Natural killer cell (primary cell): ENCODE data around the gene EXOG. TPM values are rescaled to one million over a fixed set of nuclear protein-coding genes. Genes with fewer than 3 reads are reported as not detected.
"Not testable (repeated sequence)": the region's sequence is repeated elsewhere in the genome, so short reads cannot be mapped to it uniquely, and the experiment has no call there.

ENCODE experiments used
- ATAC-seq, 3 donors: fragments of 150-1000 bp in 2 of 3; fragments of 200-7000 bp in 1 of 3; cut with Tn5 transposase; 1 replicate in 1 of 3; 2 replicates in 2 of 3; pipeline ENCODE4 v1.10.0; 2021; ENCODE audit warnings: mild to moderate bottlenecking in 2 of 3, moderate library complexity in 2 of 3
- DNase-seq, 2 donors: peaks; one replicate each; pipeline versions ENCODE4 v3.0.0 to v3.0.0-alpha.2; 2013 to 2021; ENCODE audit warnings: mixed read lengths in 1 of 2
- H3K27ac ChIP-seq: one replicate; pipeline ENCODE4 v1.5.1; 2013; ENCODE audit warnings: mild to moderate bottlenecking, low read length
- H3K27me3 ChIP-seq: one replicate; pipeline ENCODE4 v1.6.1; 2013; ENCODE audit warnings: low read length; ENCODE audit not compliant: control insufficient read depth, insufficient read depth
- H3K36me3 ChIP-seq: one replicate; pipeline ENCODE4 v1.6.1; 2013; ENCODE audit warnings: low read length; ENCODE audit not compliant: control insufficient read depth, insufficient read depth
- H3K4me1 ChIP-seq: one replicate; pipeline ENCODE4 v1.6.1; 2013; ENCODE audit warnings: low read length; ENCODE audit not compliant: control insufficient read depth, insufficient read depth
- H3K4me3 ChIP-seq: one replicate; pipeline ENCODE4 v1.5.1; 2013; ENCODE audit warnings: low read length
- H3K9me3 ChIP-seq: one replicate; pipeline ENCODE4 v1.6.1; 2013; ENCODE audit warnings: low read length; ENCODE audit not compliant: control insufficient read depth, insufficient read depth
- H3K27ac Mint-ChIP-seq, 2 donors: one replicate each; pipeline ENCODE4 v1.8.0; 2022; ENCODE audit warnings: mild to moderate bottlenecking in 2 of 2, mixed read lengths in 2 of 2, moderate library complexity in 1 of 2
- H3K27me3 Mint-ChIP-seq, 2 donors: one replicate each; pipeline ENCODE4 v1.8.0; 2022; ENCODE audit warnings: low read depth in 2 of 2, mixed read lengths in 2 of 2
- H3K36me3 Mint-ChIP-seq: one replicate; pipeline ENCODE4 v1.8.0; 2022; ENCODE audit warnings: mixed read lengths
- H3K4me1 Mint-ChIP-seq, 2 donors: one replicate each; pipeline ENCODE4 v1.8.0; 2022; ENCODE audit warnings: mixed read lengths in 2 of 2
- H3K4me3 Mint-ChIP-seq: one replicate; pipeline ENCODE4 v1.8.0; 2022; ENCODE audit warnings: mild to moderate bottlenecking, moderate library complexity, mixed read lengths
- H3K9me3 Mint-ChIP-seq, 2 donors: one replicate each; pipeline ENCODE4 v1.8.0; 2022; ENCODE audit warnings: mixed read lengths in 2 of 2
- CTCF ChIP-seq: fragments of 200-600 bp; IDR thresholded peaks from one replicate; pipeline ENCODE4 v1.8.0; 2022; ENCODE audit warnings: antibody characterized with exemption
- WGBS: methylation state at CpG from one replicate; pipeline ENCODE4 v1.1.7; 2013; ENCODE audit warnings: missing lambda C conversion rate; ENCODE audit not compliant: insufficient coverage; 5-methylcytosine and 5-hydroxymethylcytosine counted together
- intact Hi-C: fragments of 100-400 bp; cut with micrococcal nuclease; formaldehyde crosslinking; loops from one replicate; pipeline ENCODE4 v1.14.2; 2022
- total RNA-seq, 4 donors: library from RNA; stranded (reverse); fragments of 120-200 nt in 1 of 4; gene quantifications; one replicate each; pipeline versions ENCODE4 v1.2.3 to v1.2.4, GENCODE V29; 2013 to 2022

Gene EXOG
- total RNA-seq, 3 donors from 2014 or later (not counting 1 experiment from before 2014, with no cell fraction given), result 27.3 to 34.5 (median 30.5) TPM

- H3K9me3 ChIP-seq, result no peaks in the 10 kb centered on the region
- 87% methylated on average over 13 of the region's 13 CpGs for WGBS
- H3K9me3 Mint-ChIP-seq, result no peaks in the 10 kb centered on the region
- no peaks in the 10 kb centered on the region for H3K4me1 ChIP-seq
- H3K27ac ChIP-seq, result no peak overlapping the region
- TF ChIP-seq CTCF, result no peak
- no peak overlapping the region for H3K4me3 ChIP-seq
- H3K4me3 Mint-ChIP-seq, result no peak overlapping the region
- no peaks in the 10 kb centered on the region for H3K27me3 ChIP-seq
- no peak for DNase-seq
- no peaks in the 10 kb centered on the region for H3K36me3 ChIP-seq
- H3K27ac Mint-ChIP-seq, result no peak overlapping the region
- H3K27me3 Mint-ChIP-seq, result peaks cover 0 to 5% of the 10 kb centered on the region in 2 donors
- no peak for ATAC-seq
- H3K36me3 Mint-ChIP-seq, result no peaks in the 10 kb centered on the region
- intact Hi-C loops, result no loop called here
- H3K4me1 Mint-ChIP-seq, result peaks cover 0 to 4% of the 10 kb centered on the region in 2 donors
These were observed 70.0 kb downstream of the EXOG start for GRCh38 chr3:38566215-38566528.

GRCh38 chr3:38566794-38567193 lies 70.7 kb downstream of the EXOG start:
- H3K27me3 ChIP-seq, H3K27me3 Mint-ChIP-seq, H3K9me3 ChIP-seq, H3K27ac Mint-ChIP-seq, ATAC-seq, DNase-seq, H3K36me3 ChIP-seq, H3K27ac ChIP-seq, H3K4me1 ChIP-seq, intact Hi-C loops, H3K9me3 Mint-ChIP-seq, H3K36me3 Mint-ChIP-seq, H3K4me1 Mint-ChIP-seq, H3K4me3 ChIP-seq, H3K4me3 Mint-ChIP-seq: not testable (repeated sequence)
- 71% methylated on average over 7 of the region's 7 CpGs for WGBS

GRCh38 chr3:38567498-38567897 lies 71.4 kb downstream of the EXOG start:
- intact Hi-C loops, result no loop called here
- no peak for ATAC-seq
- WGBS, result 90% methylated on average over 4 of the region's 4 CpGs
- Histone ChIP-seq H3K4me1 (no peaks in the 10 kb centered on the region), H3K27ac (no peak overlapping the region), H3K4me3 (no peak overlapping the region), H3K27me3 (no peaks in the 10 kb centered on the region), H3K36me3 (no peaks in the 10 kb centered on the region), H3K9me3 (no peaks in the 10 kb centered on the region)
- H3K4me3 Mint-ChIP-seq, result no peak overlapping the region
- no peak for DNase-seq
- peaks cover 0 to 5% of the 10 kb centered on the region in 2 donors for H3K27me3 Mint-ChIP-seq
- no peak for TF ChIP-seq CTCF
- H3K4me1 Mint-ChIP-seq, result peaks cover 0 to 4% of the 10 kb centered on the region in 2 donors
- H3K36me3 Mint-ChIP-seq, result no peaks in the 10 kb centered on the region
- no peak overlapping the region for H3K27ac Mint-ChIP-seq
- no peaks in the 10 kb centered on the region for H3K9me3 Mint-ChIP-seq

GRCh38 chr3:38573111-38573510 lies 77.0 kb downstream of the EXOG start:
- TF ChIP-seq CTCF, result no peak
- DNase-seq (no peak), ATAC-seq (no peak)
- Mint-ChIP-seq H3K4me3 (no peak overlapping the region), H3K9me3 (peaks cover 0 to 2% of the 10 kb centered on the region in 2 donors), H3K27ac (no peak overlapping the region), H3K4me1 (no peaks in the 10 kb centered on the region), H3K36me3 (no peaks in the 10 kb centered on the region), H3K27me3 (no peaks in the 10 kb centered on the region)
- H3K4me3 ChIP-seq, result no peak overlapping the region
- H3K27ac ChIP-seq, result no peak overlapping the region
- H3K36me3 ChIP-seq, result no peaks in the 10 kb centered on the region
- H3K4me1 ChIP-seq, result no peaks in the 10 kb centered on the region
- no peaks in the 10 kb centered on the region for H3K27me3 ChIP-seq
- intact Hi-C loops, result no loop called here
- 100% methylated on average over 2 of the region's 3 CpGs for WGBS
- no peaks in the 10 kb centered on the region for H3K9me3 ChIP-seq
